ENCODE data around the gene FSIP1.

DNA sequence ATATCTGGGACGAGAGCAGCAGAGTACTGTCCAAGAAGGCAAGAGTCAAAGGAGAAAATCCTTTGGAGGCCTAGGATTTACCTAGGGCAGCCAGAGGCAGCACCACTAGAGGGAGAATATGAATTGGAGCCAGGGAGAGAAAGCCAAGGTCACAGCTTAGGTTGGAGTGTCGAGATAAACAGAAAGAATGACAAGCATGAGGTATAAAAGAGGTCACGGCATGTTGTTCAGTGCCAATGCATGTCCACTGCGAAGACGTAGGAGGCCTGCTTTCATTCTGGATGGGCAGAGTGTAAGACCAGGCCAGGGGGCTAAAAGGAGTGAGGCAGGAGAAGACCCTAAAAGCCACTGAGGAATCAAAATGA is 154.5 kb downstream of the FSIP1 start:
- TF ChIP-seq EZH2 (IDR thresholded peaks at IDR 0.05; ENCODE audit: borderline replicate concordance, low read length), result no peak
- TF ChIP-seq, protein P1, sequence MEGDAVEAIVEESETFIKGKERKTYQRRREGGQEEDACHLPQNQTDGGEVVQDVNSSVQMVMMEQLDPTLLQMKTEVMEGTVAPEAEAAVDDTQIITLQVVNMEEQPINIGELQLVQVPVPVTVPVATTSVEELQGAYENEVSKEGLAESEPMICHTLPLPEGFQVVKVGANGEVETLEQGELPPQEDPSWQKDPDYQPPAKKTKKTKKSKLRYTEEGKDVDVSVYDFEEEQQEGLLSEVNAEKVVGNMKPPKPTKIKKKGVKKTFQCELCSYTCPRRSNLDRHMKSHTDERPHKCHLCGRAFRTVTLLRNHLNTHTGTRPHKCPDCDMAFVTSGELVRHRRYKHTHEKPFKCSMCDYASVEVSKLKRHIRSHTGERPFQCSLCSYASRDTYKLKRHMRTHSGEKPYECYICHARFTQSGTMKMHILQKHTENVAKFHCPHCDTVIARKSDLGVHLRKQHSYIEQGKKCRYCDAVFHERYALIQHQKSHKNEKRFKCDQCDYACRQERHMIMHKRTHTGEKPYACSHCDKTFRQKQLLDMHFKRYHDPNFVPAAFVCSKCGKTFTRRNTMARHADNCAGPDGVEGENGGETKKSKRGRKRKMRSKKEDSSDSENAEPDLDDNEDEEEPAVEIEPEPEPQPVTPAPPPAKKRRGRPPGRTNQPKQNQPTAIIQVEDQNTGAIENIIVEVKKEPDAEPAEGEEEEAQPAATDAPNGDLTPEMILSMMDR (IDR thresholded peaks at IDR 0.05; ENCODE audit: low read length), result no peak
